GM12892 (cell line): ENCODE data around the gene SLCO3A1.

Source experiments
- DNase-seq: peaks from one replicate; pipeline ENCODE4 v3.0.0; 2011; ENCODE audit not compliant: insufficient read length
- FAIRE-seq: peaks from 2 replicates; lab custom pipeline; 2011; peaks lifted over from hg19 to GRCh38; lab: Jason Lieb, UNC
- POLR2A ChIP-seq: IDR thresholded peaks from 2 replicates; pipeline ENCODE4 v1.6.1; 2011; ENCODE audit warnings: low read depth, low read length, control low read depth
- POLR2AphosphoS5 ChIP-seq: IDR thresholded peaks from 2 replicates; pipeline ENCODE4 v1.6.1; 2011; ENCODE audit warnings: low read depth, low read length, control low read depth
- TAF1 ChIP-seq: IDR thresholded peaks from 2 replicates; pipeline ENCODE4 v1.6.1; 2011; ENCODE audit warnings: low read depth, mild to moderate bottlenecking, control low read depth, low read length, borderline replicate concordance

SLCO3A1 gene

GRCh38 chr15:91966194-91966552 is 112.7 kb downstream of the SLCO3A1 start:
- no peak for DNase-seq
- no peak for TF ChIP-seq TAF1
- no peak for TF ChIP-seq POLR2AphosphoS5
- TF ChIP-seq POLR2A: no peak
- no peak for FAIRE-seq

GRCh38 chr15:91967935-91968606 is 114.6 kb downstream of the SLCO3A1 start:
- no peak for TF ChIP-seq POLR2AphosphoS5
- TF ChIP-seq TAF1: no peak
- no peak for DNase-seq
- no peak for FAIRE-seq

GRCh38 chr15:91968610-91969009 is 115.1 kb downstream of the SLCO3A1 start:
- TF ChIP-seq TAF1: no peak
- no peak for TF ChIP-seq POLR2A
- TF ChIP-seq POLR2AphosphoS5: no peak
- FAIRE-seq (no peak), DNase-seq (no peak)

- FAIRE-seq (no peak), DNase-seq (no peak)
- TF ChIP-seq TAF1 (no peak), POLR2A (no peak)
Measured at GRCh38 chr15:91970142-91970541, 116.6 kb downstream of the SLCO3A1 start.

- no peak for DNase-seq
- no peak for FAIRE-seq
- no peak for TF ChIP-seq POLR2A
- no peak for TF ChIP-seq POLR2AphosphoS5
- TF ChIP-seq TAF1: no peak
Measured at GRCh38 chr15:91973481-91973880, 120.0 kb downstream of the SLCO3A1 start.

- TF ChIP-seq TAF1: no peak
- no peak for TF ChIP-seq POLR2A
- TF ChIP-seq POLR2AphosphoS5: no peak
- no peak for DNase-seq
- FAIRE-seq: no peak
Measured at GRCh38 chr15:91974321-91974720, 120.8 kb downstream of the SLCO3A1 start.

- DNase-seq: no peak
- TF ChIP-seq POLR2A (no peak), TAF1 (no peak), POLR2AphosphoS5 (no peak)
Measured at GRCh38 chr15:91975241-91975978, 121.9 kb downstream of the SLCO3A1 start.

GRCh38 chr15:91976966-91977365 is 123.5 kb downstream of the SLCO3A1 start:
- no peak for DNase-seq
- no peak for FAIRE-seq
- TF ChIP-seq POLR2AphosphoS5: no peak
- TF ChIP-seq POLR2A: no peak
- TF ChIP-seq TAF1: no peak

More at GRCh38 chr15:91975241-91975978, 121.9 kb downstream of the SLCO3A1 start:
- no peak for FAIRE-seq

GRCh38 chr15:91980502-91981267 is 127.2 kb downstream of the SLCO3A1 start:
- FAIRE-seq: no peak
- DNase-seq: no peak

GRCh38 chr15:91981821-91982800 is 128.6 kb downstream of the SLCO3A1 start:
- FAIRE-seq (no peak), DNase-seq (no peak)
- TF ChIP-seq POLR2AphosphoS5: no peak
- TF ChIP-seq POLR2A: no peak
- TF ChIP-seq TAF1: no peak

More at GRCh38 chr15:91980502-91981267, 127.2 kb downstream of the SLCO3A1 start:
- TF ChIP-seq POLR2A (no peak), TAF1 (no peak), POLR2AphosphoS5 (no peak)

GRCh38 chr15:91983729-91984340 is 130.3 kb downstream of the SLCO3A1 start:
- TF ChIP-seq TAF1 (no peak), POLR2AphosphoS5 (no peak), POLR2A (no peak)
- DNase-seq: no peak
- no peak for FAIRE-seq
